Kidney capillary endothelial cell (primary cell): ENCODE measurements around the gene CLPSL1.

Experiments
- DNase-seq: peaks from one replicate; pipeline ENCODE4 v3.0.0-alpha.2; 2018; ENCODE audit warnings: low spot score

Gene CLPSL1

GRCh38 chr6:35797837-35798526 is 17.2 kb downstream of the CLPSL1 start:
- DNase-seq, result no peak

GRCh38 chr6:35798706-35799105 is 17.9 kb downstream of the CLPSL1 start:
- DNase-seq, result no peak

- no peak for DNase-seq
Measured at GRCh38 chr6:35801148-35801547, 20.3 kb downstream of the CLPSL1 start.

GRCh38 chr6:35804996-35805736 is 24.3 kb downstream of the CLPSL1 start, which contains the start of gene LHFPL5:
Gene LHFPL5, plus strand, starts transcription at chr6:35805352. Its CDS starts 319 bp downstream, at chr6:35805671.
- no peak for DNase-seq

GRCh38 chr6:35808688-35809087 is 27.9 kb downstream of the CLPSL1 start:
- no peak for DNase-seq

- DNase-seq, result no peak
Measured at GRCh38 chr6:35809809-35810208, 29.0 kb downstream of the CLPSL1 start.

GRCh38 chr6:35810971-35811698 is 30.3 kb downstream of the CLPSL1 start:
- DNase-seq, result peak; percentile 95

- no peak for DNase-seq
Measured at GRCh38 chr6:35811699-35811995, 30.8 kb downstream of the CLPSL1 start.

- no peak for DNase-seq
Measured at GRCh38 chr6:35817515-35817914, 36.7 kb downstream of the CLPSL1 start.

- no peak for DNase-seq
Measured at GRCh38 chr6:35823601-35824000, 42.8 kb downstream of the CLPSL1 start.

- DNase-seq, result no peak
Measured at GRCh38 chr6:35824552-35825192, 43.9 kb downstream of the CLPSL1 start.

GRCh38 chr6:35829306-35829705 is 48.5 kb downstream of the CLPSL1 start:
- no peak for DNase-seq

- DNase-seq, result no peak
Measured at GRCh38 chr6:35831257-35832007, 50.6 kb downstream of the CLPSL1 start.

GRCh38 chr6:35833536-35833935 is 52.7 kb downstream of the CLPSL1 start:
- DNase-seq, result no peak
